Uterus (tissue), 2 donors: Measurements from ENCODE around the gene HS6ST3.

ENCODE experiments used
- POLR2A ChIP-seq, 2 donors: fragments of 450-650 bp; IDR thresholded peaks; one replicate each; pipeline ENCODE4 v1.6.1; 2016; ENCODE audit warnings: antibody characterized with exemption in 2 of 2, mild to moderate bottlenecking in 1 of 2, moderate library complexity in 1 of 2
- TF ChIP-seq, protein P1 (sequence below), 4 experiments: fragments of 200-600 bp in 2 of 4; fragments of 450-650 bp in 2 of 4; sonication (generic) in 2 of 4; IDR thresholded peaks; one replicate each; pipeline ENCODE4 v1.5.1; 2016 to 2019; ENCODE audit warnings: antibody characterized with exemption in 4 of 4, mild to moderate bottlenecking in 2 of 4, moderate library complexity in 1 of 4

DNA sequence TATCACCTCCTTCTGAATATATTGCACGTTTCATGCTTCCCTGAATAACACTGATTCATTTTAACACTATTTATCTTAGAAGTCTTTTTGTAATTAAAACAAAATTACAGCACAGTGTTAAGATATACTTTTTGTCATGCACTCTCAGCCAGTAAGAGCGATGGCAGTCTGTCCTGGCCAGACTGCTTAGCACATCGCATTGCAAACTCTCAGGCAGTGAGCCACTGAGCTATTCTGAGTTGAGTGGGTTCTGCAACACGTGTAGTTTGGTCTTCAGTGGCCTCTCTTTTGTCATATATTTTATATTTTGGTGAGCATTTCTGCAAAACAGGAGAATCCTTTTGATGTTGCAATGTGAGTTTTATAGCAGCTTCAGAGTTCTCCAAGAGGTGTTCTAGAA, 332.1 kb downstream of the HS6ST3 start:
- TF ChIP-seq, protein P1, sequence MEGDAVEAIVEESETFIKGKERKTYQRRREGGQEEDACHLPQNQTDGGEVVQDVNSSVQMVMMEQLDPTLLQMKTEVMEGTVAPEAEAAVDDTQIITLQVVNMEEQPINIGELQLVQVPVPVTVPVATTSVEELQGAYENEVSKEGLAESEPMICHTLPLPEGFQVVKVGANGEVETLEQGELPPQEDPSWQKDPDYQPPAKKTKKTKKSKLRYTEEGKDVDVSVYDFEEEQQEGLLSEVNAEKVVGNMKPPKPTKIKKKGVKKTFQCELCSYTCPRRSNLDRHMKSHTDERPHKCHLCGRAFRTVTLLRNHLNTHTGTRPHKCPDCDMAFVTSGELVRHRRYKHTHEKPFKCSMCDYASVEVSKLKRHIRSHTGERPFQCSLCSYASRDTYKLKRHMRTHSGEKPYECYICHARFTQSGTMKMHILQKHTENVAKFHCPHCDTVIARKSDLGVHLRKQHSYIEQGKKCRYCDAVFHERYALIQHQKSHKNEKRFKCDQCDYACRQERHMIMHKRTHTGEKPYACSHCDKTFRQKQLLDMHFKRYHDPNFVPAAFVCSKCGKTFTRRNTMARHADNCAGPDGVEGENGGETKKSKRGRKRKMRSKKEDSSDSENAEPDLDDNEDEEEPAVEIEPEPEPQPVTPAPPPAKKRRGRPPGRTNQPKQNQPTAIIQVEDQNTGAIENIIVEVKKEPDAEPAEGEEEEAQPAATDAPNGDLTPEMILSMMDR (IDR thresholded peaks at IDR 0.05), result no peak
- TF ChIP-seq POLR2A (IDR thresholded peaks at IDR 0.05), result no peak
